ENCODE measurements around the gene UBQLN2.

- TF ChIP-seq CTCF (IDR thresholded peaks at IDR 0.05; ENCODE audit: low read depth, low read length) (no peak), EZH2phosphoT487 (IDR thresholded peaks at IDR 0.05; ENCODE audit: low read depth) (no peak)
Measured at GRCh38 chrX:56550667-56551066, 12.8 kb upstream of the UBQLN2 start.
